Glutamatergic neuron (in vitro differentiated cells): ENCODE results near the gene SDF4. TPM values are rescaled to one million over a fixed set of nuclear protein-coding genes. Genes with fewer than 3 reads are reported as not detected.
A peak's percentile ranks its signal among the peaks of the same experiment; 100 is the strongest.

Experiments
- DNase-seq: peaks from one replicate; pipeline ENCODE4 v3.0.0; 2022
- H3K27ac Mint-ChIP-seq: one replicate; pipeline ENCODE4 v1.8.0; 2020; ENCODE audit warnings: mild to moderate bottlenecking, mixed read lengths, inconsistent platforms; ENCODE audit not compliant: unreplicated experiment
- H3K27me3 Mint-ChIP-seq: one replicate; pipeline ENCODE4 v1.8.0; 2020; ENCODE audit warnings: mild to moderate bottlenecking, moderate library complexity, mixed read lengths, inconsistent platforms; ENCODE audit not compliant: unreplicated experiment
- H3K36me3 Mint-ChIP-seq: one replicate; pipeline ENCODE4 v1.8.0; 2020; ENCODE audit warnings: mild to moderate bottlenecking, mixed read lengths, inconsistent platforms; ENCODE audit not compliant: unreplicated experiment
- H3K4me1 Mint-ChIP-seq: one replicate; pipeline ENCODE4 v1.8.0; 2020; ENCODE audit warnings: mild to moderate bottlenecking, low read depth, mixed read lengths, inconsistent platforms; ENCODE audit not compliant: unreplicated experiment
- H3K4me3 Mint-ChIP-seq: one replicate; pipeline ENCODE4 v1.8.0; 2020; ENCODE audit warnings: mild to moderate bottlenecking, mixed read lengths, inconsistent platforms; ENCODE audit not compliant: unreplicated experiment
- H3K9me3 Mint-ChIP-seq: one replicate; pipeline ENCODE4 v1.8.0; 2020; ENCODE audit warnings: mild to moderate bottlenecking, moderate library complexity, mixed read lengths, inconsistent platforms; ENCODE audit not compliant: unreplicated experiment
- total RNA-seq: library from RNA; stranded (reverse); fragmentation: NEBNext Ultra II Directional; extraction: Animal tissue kit (Norgen Biotek cat#: 25700); gene quantifications from one replicate; pipeline ENCODE4 v1.2.1, GENCODE V29; 2021; ENCODE audit not compliant: unreplicated experiment
- TF ChIP-seq, protein P1 (sequence below): fragments of 200-600 bp; sonication (generic); IDR thresholded peaks from one replicate; pipeline ENCODE4 v1.5.0; 2021; ENCODE audit not compliant: partially characterized antibody, unreplicated experiment

SDF4 gene
- total RNA-seq, 1 donor from 2014 or later = 89.2 TPM

DNA sequence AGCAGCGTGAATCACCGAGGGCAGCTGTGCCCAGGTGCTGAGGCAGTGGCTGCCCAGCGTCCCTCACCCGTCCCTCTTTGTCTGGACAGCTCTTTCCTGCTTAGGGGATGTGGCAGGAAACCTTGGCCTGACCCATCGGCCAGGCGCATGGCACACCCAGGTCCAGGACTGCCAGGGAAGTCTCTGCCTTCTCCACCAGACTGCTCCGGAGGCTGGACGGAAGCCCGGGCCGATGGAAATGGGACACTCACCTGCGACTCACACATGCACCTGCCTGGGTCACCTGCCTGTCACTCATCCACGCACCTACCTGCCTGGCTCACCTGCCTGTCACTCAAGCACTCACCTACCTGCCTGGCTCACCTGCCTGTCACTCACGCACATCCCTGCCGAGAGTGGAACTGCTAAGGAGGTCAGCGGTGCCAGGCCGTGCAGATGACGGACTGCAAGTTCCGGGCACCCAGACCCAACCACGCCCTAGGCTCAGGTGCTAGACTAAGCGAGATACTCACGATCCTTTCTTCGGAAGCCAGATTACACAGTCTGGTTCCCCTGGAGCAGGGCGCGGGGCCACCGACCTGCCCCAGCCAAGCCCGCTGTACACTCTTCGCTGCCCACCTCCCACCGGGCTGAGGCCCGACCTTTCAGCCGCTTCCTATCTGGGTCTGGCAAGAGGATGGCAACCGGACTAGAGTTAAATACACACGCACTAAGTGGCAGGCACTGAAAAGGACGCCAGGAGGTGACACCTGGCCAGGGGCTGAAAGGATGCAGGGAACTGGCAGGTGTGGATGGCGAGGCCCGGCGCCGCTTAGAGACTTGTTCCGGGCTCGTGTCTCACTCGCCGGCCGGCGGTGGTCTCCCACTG lies 40.8 kb upstream of the SDF4 start:
- Mint-ChIP-seq H3K27ac (peak overlapping the region; percentile 90), H3K4me1 (peaks cover 33% of the 10 kb centered on the region), H3K9me3 (peaks cover 14% of the 10 kb centered on the region), H3K27me3 (peaks cover 14% of the 10 kb centered on the region), H3K4me3 (peak overlapping the region; percentile 90), H3K36me3 (no peaks in the 10 kb centered on the region)
- DNase-seq = peak; percentile 21
- TF ChIP-seq, protein P1, sequence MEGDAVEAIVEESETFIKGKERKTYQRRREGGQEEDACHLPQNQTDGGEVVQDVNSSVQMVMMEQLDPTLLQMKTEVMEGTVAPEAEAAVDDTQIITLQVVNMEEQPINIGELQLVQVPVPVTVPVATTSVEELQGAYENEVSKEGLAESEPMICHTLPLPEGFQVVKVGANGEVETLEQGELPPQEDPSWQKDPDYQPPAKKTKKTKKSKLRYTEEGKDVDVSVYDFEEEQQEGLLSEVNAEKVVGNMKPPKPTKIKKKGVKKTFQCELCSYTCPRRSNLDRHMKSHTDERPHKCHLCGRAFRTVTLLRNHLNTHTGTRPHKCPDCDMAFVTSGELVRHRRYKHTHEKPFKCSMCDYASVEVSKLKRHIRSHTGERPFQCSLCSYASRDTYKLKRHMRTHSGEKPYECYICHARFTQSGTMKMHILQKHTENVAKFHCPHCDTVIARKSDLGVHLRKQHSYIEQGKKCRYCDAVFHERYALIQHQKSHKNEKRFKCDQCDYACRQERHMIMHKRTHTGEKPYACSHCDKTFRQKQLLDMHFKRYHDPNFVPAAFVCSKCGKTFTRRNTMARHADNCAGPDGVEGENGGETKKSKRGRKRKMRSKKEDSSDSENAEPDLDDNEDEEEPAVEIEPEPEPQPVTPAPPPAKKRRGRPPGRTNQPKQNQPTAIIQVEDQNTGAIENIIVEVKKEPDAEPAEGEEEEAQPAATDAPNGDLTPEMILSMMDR = no peak

DNA sequence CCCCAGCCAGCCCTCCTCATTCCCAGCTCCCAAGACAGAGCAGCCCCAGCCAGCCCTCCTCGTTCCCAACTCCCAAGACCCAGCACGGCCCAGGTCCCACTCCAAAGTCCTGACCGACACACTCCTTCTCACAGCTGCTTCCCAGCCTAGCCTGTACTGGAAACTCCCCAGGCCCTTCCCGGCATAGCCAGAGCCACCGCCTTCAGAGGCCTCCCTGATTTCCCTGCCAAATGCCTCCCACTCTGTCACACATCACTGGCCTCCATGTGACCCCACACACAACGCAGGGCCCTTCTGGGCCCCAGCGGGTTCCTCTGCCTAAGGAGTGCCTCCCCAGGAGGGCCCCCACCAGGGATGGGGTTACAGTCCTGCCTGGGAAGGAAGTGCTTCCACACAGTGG lies 39.0 kb upstream of the SDF4 start:
- Mint-ChIP-seq H3K4me1 (peaks cover 32% of the 10 kb centered on the region), H3K36me3 (no peaks in the 10 kb centered on the region), H3K4me3 (peak overlapping the region; percentile 77), H3K27ac (peak overlapping the region; percentile 73), H3K9me3 (peaks cover 16% of the 10 kb centered on the region), H3K27me3 (peaks cover 14% of the 10 kb centered on the region)
- TF ChIP-seq, protein P1 = no peak
- DNase-seq = no peak

DNA sequence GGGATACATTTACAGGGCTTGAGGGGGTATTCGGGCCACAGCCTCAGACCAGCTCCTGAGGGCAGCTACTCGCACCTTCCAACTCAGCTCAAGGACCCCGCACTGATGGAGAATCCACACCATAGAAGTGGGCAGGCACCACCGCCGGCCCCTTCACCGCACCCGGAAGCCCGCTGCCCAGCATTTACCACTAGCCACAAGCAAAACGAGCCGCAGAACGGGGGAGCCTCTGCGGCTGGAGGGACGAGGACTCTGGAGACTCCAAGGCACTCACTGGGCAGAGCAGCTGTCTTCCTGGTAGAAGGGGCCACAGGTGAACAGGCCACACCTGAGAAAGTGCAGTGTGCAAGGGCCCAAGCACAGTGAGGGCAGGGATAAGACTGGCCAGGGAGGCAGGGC lies 36.5 kb upstream of the SDF4 start:
- TF ChIP-seq, protein P1 = no peak
- Mint-ChIP-seq H3K9me3 (peaks cover 16% of the 10 kb centered on the region), H3K4me1 (peaks cover 25% of the 10 kb centered on the region), H3K4me3 (no peak overlapping the region), H3K27me3 (peaks cover 11% of the 10 kb centered on the region), H3K36me3 (no peaks in the 10 kb centered on the region), H3K27ac (no peak overlapping the region)
- DNase-seq = no peak

DNA sequence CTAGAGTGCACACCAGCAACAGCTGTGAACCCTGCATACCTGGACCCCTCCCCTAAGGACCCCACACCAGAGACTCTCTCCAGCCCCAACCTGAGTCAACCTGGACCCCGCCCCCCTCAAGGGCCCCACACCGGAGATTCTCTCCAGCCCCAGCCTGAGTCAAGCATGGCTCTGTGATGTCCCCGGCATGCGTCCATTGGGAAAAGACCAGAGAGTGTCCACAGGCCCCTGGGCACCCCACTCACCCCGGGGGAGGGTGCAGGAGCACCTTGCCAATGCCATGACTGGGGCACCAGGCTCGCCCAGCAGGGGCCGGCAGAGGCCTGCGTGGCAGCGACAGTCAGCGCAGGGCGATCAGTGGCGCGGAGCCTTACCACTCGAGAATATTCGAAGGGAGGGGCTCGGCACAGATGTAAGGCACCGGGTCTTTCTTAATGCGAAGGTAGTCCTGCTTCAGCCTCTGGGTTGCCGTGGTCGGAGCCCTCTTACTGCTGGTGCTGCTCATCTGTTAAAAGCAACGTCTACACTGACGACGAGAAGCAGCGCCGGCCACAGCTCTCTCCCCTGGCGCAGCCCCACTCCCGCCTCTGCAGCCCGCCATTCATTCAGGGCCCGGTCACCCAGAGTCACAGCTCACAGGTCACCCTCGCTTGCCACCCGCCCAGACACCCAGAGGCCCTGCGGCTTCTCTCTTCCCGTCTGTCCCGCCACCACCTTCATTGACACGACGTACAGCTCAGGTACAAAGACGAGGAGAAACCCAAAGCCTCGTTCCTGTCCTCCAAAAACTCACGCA lies 35.9 kb upstream of the SDF4 start:
- Mint-ChIP-seq H3K36me3 (no peaks in the 10 kb centered on the region), H3K27ac (no peak overlapping the region), H3K4me1 (peaks cover 25% of the 10 kb centered on the region), H3K27me3 (peaks cover 9% of the 10 kb centered on the region), H3K4me3 (no peak overlapping the region), H3K9me3 (peaks cover 11% of the 10 kb centered on the region)
- TF ChIP-seq, protein P1 = no peak
- no peak for DNase-seq
